Prostate gland (tissue), 1 donor: ENCODE data around the gene CDKL5.

ENCODE experiments used
- POLR2A ChIP-seq: fragments of 450-650 bp; IDR thresholded peaks from one replicate; pipeline ENCODE4 v1.6.1; 2016; ENCODE audit warnings: antibody characterized with exemption, mild to moderate bottlenecking
- POLR2AphosphoS5 ChIP-seq: sonication (generic); formaldehyde crosslinking; IDR thresholded peaks from one replicate; pipeline ENCODE4 v1.6.1; 2017; ENCODE audit warnings: antibody characterized with exemption

GRCh38 chrX:18630934-18631333 lies 205.5 kb downstream of the CDKL5 start:
- no peak for TF ChIP-seq POLR2A
- TF ChIP-seq POLR2AphosphoS5: no peak
